GM19099 (cell line): ENCODE measurements around the gene MYH3.
A peak's percentile ranks its signal among the peaks of the same experiment; 100 is the strongest.

Experiments
- POLR2A ChIP-seq: IDR thresholded peaks from 3 replicates; pipeline ENCODE4 v1.6.1; 2011; ENCODE audit warnings: low read depth; ENCODE audit not compliant: insufficient read length; ENCODE audit errors: extremely low read depth

Gene MYH3

DNA sequence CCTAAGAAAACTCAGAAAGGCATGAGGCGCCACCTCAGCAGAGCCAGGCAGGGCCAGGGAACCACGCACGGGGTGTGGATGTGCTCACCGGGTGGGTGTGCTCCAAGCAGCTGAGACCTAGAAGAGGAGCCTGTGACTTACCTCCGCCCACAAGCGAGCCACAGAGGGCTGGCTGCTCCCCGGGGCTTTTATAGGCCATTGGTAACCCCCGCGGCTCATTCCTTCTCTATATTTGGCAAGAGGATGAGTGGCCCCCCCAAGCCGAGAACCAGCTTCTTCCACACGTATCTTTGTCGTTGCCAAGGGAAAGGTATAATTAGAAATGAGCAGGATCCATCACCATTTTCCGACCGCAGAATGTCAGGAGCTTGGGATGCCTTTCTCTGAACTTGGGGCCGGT lies at the start of gene MYH3:
Gene MYH3, minus strand, starts transcription at position 162 of the 400 bp plus-strand sequence. CDS start 2,245 bp downstream, outside the sequence.
- no peak for TF ChIP-seq POLR2A

DNA sequence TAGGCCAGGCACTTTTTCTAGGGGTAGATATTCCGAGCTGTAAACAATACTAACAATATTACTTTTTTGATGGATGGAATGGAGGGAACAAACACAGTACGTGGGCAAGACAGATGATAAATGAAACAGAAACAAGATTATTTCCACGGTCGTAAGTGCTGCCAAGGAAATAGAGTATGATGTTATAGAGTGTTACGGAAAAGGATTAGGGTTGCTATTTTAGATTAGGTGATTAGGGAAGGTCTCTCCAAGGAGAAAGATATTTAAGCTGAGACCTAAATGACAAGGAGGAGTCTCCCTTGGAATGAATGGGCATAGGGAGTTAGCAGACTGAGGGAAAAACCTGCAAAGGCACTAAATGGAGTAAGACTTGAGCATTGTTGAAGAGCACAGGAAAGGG lies 48.6 kb upstream of the MYH3 start:
- no peak for TF ChIP-seq POLR2A

DNA sequence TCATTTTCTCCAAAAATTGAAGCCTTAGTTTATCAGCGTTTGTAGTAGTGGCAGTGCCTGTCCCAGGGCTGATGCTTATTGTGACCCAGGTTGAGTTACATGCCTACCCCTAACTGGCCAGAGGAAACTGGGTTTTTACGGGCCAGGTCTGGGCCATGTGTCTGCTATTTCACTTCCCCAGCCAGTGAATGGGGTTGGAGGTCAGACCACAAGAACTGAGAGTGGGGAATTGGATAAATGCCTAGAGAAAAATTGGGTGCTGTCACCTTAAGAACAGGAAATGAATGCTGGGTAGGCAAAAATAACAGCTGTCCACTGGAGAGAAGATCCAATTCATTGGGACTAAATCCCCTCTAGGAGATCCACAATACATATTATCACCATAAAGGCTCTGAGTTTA lies 45.5 kb upstream of the MYH3 start:
- no peak for TF ChIP-seq POLR2A

DNA sequence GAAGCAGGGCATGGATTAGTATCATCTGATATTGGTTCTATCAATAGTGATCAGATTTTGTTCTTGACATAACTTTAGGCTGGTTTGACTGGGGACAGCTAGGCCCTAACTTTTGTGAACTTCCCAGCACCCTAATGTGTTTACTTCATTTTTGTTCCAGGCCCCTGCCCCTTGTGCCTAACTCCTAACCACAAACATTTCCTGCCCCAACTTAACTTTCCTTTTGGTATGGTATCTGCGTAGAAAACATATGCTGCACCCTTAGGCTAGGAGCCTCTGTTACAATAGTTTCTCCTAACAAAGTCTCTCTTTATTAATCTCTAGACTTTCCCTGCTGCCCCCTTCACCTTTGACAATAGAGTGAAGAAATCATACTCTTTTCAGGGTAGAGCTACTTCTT lies 42.7 kb upstream of the MYH3 start:
- TF ChIP-seq POLR2A: no peak

DNA sequence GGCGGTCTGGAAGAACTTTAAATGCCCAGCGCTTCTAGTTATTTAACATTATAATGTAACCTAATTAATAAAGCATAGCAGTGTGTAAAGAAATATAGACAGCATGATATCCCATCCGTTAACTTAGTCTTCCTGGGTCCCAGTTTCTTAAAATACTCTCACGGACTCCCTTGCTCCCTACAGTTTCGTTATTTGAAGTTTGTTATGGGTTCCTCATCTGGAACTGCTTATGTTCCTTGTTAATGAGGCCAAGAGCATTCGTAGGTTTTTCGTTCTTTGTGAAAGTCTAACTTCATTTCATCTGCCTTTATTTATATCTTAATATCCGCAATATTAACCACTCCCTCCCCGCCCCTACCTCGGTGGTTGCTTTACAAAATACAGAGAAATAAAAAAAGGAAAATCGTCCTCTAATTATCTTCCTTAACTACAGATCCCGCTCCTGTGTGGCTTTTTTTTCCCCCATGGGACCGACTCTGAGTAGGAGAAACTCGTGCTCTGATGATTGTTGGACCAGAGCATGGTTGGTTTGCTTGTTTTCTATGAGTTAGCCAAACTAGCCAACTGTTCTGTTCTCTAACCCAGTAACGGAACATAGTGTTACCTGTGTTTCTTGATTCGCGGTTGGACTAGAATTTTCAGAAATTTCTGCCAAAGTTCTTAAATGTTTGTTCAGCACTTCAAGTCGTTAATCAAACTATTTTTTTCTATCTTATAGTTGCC lies 41.1 kb upstream of the MYH3 start:
- no peak for TF ChIP-seq POLR2A

DNA sequence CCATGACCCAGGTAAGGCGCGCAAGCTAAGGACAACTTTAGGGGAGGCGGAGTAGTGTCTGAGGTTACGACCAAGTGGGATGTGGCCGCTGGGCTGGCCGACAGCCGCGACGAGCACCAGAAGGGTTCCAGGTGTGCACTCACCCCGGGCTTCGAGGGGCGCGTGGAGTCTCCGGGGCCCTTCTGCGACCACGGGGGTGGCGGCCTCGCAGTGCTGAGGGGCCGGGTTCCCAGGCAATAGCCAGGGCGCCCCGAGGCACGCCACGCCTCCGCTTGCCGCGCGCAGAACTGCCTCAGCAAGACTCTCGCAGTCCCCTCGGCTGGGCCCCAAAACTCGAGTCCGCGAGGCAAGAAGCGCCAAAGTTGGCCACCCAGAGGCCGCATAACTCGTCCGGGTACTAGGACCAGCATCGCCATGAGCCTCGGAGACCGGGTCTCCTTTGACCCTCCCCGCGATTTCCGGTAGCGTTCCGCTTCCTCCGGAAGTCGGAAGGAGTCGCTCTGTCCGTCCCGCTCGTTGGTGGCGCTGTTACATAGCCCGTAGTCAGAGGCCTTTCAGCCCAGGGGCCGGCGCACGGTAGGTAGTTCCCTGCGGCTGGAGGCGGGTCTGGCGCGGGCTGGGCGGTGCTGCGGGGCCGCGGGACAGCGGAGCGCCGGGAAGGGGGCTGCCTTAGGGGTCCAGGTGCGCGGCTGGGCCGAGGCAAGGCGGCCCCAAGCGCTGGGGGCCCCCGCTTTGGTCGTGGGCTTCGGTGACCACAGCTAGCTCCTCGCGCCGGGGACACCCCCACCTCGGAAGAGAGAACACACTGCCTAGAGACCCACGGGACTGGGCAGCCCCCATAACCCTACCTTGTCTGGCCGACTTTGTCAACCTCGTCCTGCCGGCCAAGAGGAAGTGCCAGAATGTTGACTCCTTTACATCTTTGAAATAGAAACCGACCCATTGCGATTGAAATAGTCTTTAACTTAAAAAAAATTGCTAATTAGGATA lies 40.3 kb upstream of the MYH3 start, which contains the start of the genes ADPRM and SCO1:
Gene ADPRM, plus strand, starts transcription at position 503 of the 990 bp plus-strand sequence. CDS start 7,333 bp downstream, outside the sequence.
Gene SCO1, minus strand, starts transcription at position 442 of the 990 bp plus-strand sequence. Its CDS starts 26 bp downstream, at position 416.
- TF ChIP-seq POLR2A: peak; percentile 97

DNA sequence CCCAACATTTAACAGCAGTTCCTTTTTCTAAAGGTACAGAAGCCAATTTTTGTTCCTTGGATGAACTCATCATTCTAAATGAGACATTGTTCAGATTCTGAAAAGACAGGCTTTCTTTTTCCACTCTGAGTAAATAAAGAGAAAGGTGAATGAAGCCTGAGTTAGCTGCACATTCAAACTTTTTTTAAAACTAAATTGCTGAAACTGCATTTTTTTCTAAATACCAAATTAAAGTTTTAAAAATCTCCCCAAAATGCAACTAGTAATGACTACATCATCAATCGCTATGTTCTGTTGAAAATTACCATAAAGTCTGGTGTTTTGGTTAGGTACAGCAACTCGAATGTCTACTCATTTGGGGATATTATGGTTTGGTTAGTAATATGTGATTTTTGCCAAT lies 30.4 kb upstream of the MYH3 start:
- TF ChIP-seq POLR2A: no peak

DNA sequence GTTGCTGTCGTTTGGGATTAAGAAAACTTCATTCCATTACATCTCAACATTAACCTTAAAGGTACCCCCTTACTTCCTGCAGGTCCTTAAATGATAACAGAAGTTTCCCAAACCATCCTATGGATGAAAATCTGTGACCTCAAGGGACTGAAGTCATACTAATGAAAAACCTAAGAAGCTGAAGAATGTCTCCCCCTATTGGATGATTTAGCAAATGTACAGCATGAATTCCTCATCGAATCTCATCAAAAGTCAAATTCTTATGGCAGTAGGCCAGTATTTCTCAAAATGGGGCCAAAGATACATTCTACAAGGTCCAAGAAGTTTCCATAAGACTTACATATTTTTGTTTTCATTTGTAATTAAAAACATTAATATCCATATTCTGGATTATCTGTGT lies 26.7 kb upstream of the MYH3 start:
- TF ChIP-seq POLR2A: no peak

DNA sequence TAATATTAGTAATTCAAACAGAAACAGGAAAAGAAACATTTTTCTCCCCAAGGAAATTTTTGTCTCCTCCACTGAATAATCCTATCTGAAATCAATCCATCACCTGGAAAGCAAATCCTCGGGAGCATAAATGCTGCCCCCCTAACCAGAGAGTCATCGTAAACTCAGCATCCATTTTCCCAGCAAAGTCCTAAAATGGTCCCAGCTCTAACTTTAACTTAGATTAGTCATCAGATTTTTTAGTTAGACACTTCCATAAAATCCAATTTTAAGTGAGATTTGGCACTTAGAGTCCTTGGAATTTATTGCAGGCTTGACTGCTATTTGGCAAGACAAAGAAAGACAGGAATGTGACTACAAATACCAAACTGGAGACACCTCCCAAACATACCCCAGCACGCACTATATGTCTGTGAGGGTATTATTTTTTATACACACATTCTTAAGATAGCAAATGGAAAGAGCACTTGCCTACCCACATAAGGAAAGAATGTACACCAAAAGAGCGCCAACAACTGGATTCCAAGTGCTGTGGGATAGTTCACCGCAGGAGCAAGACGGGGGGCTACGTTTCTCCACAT lies 24.8 kb upstream of the MYH3 start:
- no peak for TF ChIP-seq POLR2A

DNA sequence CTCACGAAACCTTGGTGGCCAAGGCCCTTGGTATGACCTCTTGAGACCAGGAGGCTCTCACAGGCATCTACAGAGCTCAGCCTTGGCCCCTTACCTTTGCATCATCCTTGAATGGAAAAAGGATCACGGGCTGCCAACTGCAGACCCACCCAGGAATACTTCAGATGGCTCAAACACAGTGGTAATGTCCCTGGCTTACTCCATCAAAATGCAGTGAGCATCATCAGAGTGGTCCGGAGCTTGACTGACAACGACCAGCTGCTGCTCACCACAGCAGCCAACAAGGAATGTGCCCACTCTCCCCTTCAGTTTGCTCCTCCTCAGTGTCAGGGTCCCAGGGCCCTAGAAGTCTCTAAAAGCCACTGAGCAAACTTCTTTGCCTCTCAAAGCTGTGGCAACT lies 17.6 kb upstream of the MYH3 start:
- TF ChIP-seq POLR2A: no peak

DNA sequence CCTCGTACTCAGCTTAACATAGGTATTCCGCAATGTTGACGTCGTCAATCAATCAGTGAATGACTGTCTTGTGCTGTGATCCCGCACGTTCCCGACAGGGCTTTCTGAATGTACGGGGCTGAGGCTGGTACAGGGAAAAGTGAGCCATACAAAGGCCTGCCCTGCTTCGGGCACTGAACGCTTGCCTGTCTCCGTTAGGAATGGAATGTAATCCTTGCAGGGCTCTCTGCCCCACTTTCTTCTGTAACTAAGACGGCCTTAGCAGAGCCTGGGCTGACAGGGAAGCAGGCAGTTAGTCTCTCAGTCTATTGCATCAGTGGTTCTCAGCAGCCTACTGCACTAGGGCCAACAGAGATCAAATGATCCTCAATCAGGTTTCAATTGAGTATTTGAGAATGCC lies 16.2 kb upstream of the MYH3 start:
- no peak for TF ChIP-seq POLR2A

DNA sequence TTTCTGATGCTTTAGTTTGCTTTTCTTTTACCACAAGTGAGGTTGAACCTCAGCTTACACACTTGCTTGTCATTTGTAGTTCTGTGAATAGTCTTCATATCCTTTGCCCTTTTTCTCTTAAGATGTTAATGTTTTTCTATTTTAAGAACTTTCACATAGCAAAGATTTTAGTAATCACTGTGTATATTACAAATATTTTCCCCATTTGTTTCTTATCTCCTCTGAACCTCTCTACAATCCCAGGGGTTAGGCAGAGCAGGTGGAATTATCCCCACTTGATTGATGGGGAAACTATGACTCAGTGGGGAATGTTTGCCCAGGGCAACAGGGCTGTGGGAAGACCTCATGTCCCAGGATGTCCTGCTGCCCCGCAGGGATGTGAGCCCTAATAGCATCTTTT lies 11.7 kb upstream of the MYH3 start:
- TF ChIP-seq POLR2A: no peak

DNA sequence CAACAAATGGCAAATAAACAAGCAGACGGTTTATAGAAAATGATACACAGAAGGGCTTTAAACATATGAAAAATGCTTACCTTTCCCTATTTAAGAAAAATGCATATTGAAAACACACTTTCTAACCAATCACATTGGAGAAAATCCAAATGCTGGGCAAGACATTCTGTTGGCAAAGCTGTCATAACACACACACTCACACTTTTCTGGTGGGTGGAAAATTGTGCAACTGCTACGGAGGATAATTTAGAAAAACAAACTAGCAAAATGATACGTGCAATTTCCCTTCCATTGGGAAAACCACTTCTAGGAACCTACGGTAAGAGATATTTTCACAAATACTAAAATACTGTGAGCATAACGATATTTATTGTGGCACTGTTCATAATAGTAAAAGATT lies 9.8 kb upstream of the MYH3 start:
- no peak for TF ChIP-seq POLR2A

DNA sequence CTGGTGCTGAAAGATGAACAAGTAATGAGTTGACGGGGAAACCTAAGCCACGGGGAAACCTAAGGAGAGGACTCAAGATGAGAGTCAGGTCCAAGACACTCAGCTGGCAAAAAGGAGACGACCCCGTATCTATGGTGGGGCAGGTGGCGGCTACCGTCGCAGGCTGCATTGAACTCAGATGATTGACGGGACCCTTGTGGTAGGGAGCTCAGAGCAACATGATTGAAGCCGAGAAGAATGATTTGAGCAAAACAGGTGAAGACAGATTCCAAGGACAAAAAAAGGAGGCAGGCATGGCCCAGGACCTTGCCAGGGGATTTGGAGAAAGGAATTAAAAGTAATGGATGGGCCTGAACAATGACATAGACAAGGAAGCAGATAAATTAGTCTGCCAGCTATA lies 7.5 kb upstream of the MYH3 start:
- TF ChIP-seq POLR2A: no peak

DNA sequence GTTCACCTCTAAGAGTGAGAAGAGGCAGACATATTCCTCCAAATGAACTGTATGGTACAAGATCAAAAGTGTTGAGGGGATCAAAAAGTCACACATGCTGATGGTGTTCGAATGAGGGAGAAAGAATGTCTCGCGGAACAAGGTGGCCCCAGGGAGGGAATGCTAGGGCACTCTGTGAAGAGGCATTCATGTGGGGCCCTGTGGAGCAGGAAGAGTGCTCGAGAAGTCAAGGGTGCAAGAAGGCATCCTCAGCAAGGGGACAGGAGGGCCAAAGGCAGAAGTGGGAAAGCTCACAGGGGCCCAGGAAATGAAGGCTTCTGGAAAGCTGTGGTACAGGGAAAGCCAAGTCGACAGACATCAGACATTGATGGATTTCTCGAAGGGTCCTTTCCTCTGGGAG lies 6.1 kb upstream of the MYH3 start:
- no peak for TF ChIP-seq POLR2A
